SK-N-SH treated with all-trans-retinoic acid at 6 μM for 48 hours (cell line): Measurements from ENCODE around the gene BCL10.

Source experiments
- ARNTL ChIP-seq: fragments of 450-650 bp; formaldehyde crosslinking; IDR thresholded peaks from 2 replicates; pipeline ENCODE4 v1.5.0; 2020; ENCODE audit warnings: low read depth, mild to moderate bottlenecking, moderate library complexity, borderline replicate concordance
- BACH2 ChIP-seq: fragments of 250-450 bp; sonication (Bioruptor Pico); IDR thresholded peaks from 2 replicates; pipeline ENCODE4 v1.9.0; 2021; ENCODE audit warnings: mild to moderate bottlenecking, borderline replicate concordance
- ESRRG ChIP-seq: fragments of 250-450 bp; sonication (Bioruptor Pico); IDR thresholded peaks from 2 replicates; pipeline ENCODE4 v1.6.1; 2021; ENCODE audit warnings: mild to moderate bottlenecking
- ZFP30 ChIP-seq: fragments of 450-650 bp; formaldehyde crosslinking; IDR thresholded peaks from 2 replicates; pipeline ENCODE4 v1.5.0; 2022; ENCODE audit warnings: mild to moderate bottlenecking, moderate library complexity
- ZNF565 ChIP-seq: fragments of 450-650 bp; formaldehyde crosslinking; conservative IDR thresholded peaks from 2 replicates; pipeline ENCODE4 v1.5.0; 2020; ENCODE audit warnings: low read depth, mild to moderate bottlenecking, moderate library complexity
- ZNF70 ChIP-seq: fragments of 450-650 bp; formaldehyde crosslinking; IDR thresholded peaks from 2 replicates; pipeline ENCODE4 v1.5.0; 2020; ENCODE audit warnings: mild to moderate bottlenecking, moderate library complexity
- TF ChIP-seq, protein P1 (sequence below): fragments of 250-450 bp; sonication (Bioruptor Pico); IDR thresholded peaks from 2 replicates; pipeline ENCODE4 v1.8.0; 2020; ENCODE audit warnings: mild to moderate bottlenecking, moderate library complexity, borderline replicate concordance

DNA sequence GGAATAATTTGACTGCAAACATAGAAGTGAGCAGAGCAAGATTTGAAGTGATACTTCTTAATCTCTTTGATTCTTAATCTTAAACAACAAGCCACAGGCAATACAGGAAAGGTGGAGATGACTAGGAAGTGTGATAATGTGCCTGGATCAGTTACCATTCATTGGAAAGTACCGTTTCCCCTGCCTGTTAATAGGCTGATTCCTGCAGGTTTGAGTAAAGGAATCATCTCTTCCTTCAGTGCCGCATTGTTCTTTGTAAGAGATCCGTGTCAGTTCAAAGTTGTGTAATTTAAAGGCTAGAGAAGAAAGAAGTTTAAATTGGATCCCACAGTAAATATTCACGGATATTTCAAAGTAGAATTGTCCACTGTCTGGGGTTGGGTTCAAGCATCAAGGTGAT lies 43.5 kb upstream of the BCL10 start:
- TF ChIP-seq ZFP30 (CRISPR knock-in tag) (no peak), ARNTL (CRISPR knock-in tag) (no peak), BACH2 (CRISPR knock-in tag) (no peak), ZNF565 (CRISPR knock-in tag) (no peak), ESRRG (no peak), ZNF70 (CRISPR knock-in tag) (no peak)
- TF ChIP-seq, protein P1, sequence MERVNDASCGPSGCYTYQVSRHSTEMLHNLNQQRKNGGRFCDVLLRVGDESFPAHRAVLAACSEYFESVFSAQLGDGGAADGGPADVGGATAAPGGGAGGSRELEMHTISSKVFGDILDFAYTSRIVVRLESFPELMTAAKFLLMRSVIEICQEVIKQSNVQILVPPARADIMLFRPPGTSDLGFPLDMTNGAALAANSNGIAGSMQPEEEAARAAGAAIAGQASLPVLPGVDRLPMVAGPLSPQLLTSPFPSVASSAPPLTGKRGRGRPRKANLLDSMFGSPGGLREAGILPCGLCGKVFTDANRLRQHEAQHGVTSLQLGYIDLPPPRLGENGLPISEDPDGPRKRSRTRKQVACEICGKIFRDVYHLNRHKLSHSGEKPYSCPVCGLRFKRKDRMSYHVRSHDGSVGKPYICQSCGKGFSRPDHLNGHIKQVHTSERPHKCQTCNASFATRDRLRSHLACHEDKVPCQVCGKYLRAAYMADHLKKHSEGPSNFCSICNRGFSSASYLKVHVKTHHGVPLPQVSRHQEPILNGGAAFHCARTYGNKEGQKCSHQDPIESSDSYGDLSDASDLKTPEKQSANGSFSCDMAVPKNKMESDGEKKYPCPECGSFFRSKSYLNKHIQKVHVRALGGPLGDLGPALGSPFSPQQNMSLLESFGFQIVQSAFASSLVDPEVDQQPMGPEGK (CRISPR knock-in tag) = no peak
